HG03196 (cell line): ENCODE results near the gene PNPLA3.

Experiments used
- ATAC-seq: cut with Tn5 transposase; IDR thresholded peaks from one replicate; pipeline ENCODE4 v1.9.1; 2021; ENCODE audit not compliant: unreplicated experiment

Gene PNPLA3

GRCh38 chr22:43923631-43924464, at the start of gene PNPLA3:
Gene PNPLA3, plus strand, starts transcription at chr22:43923805. Its CDS starts 107 bp downstream, at chr22:43923912.
- ATAC-seq: no peak

- ATAC-seq: no peak
Measured at GRCh38 chr22:43876866-43877509, 46.6 kb upstream of the PNPLA3 start.

- no peak for ATAC-seq
Measured at GRCh38 chr22:43878079-43878795, 45.4 kb upstream of the PNPLA3 start.

- no peak for ATAC-seq
Measured at GRCh38 chr22:43878831-43879550, 44.6 kb upstream of the PNPLA3 start.

GRCh38 chr22:43879901-43880540, 43.6 kb upstream of the PNPLA3 start:
- ATAC-seq: no peak

GRCh38 chr22:43880541-43880991, 43.0 kb upstream of the PNPLA3 start:
- ATAC-seq: no peak

GRCh38 chr22:43881091-43882061, 42.2 kb upstream of the PNPLA3 start:
- no peak for ATAC-seq

GRCh38 chr22:43882122-43882767, 41.4 kb upstream of the PNPLA3 start:
- no peak for ATAC-seq

- ATAC-seq: no peak
Measured at GRCh38 chr22:43883012-43883661, 40.5 kb upstream of the PNPLA3 start.

- no peak for ATAC-seq
Measured at GRCh38 chr22:43883719-43884415, 39.7 kb upstream of the PNPLA3 start.

GRCh38 chr22:43884600-43885318, 38.8 kb upstream of the PNPLA3 start:
- ATAC-seq: no peak

GRCh38 chr22:43885319-43885671, 38.3 kb upstream of the PNPLA3 start:
- ATAC-seq: no peak

- no peak for ATAC-seq
Measured at GRCh38 chr22:43885786-43886185, 37.8 kb upstream of the PNPLA3 start.

GRCh38 chr22:43886231-43886630, 37.4 kb upstream of the PNPLA3 start:
- ATAC-seq: no peak

GRCh38 chr22:43887391-43887790, 36.2 kb upstream of the PNPLA3 start:
- ATAC-seq: no peak

- ATAC-seq: no peak
Measured at GRCh38 chr22:43888740-43889139, 34.9 kb upstream of the PNPLA3 start.

GRCh38 chr22:43889201-43889859, 34.3 kb upstream of the PNPLA3 start:
- ATAC-seq: no peak
